GM12865 (cell line): ENCODE results near the gene SLMAP.

Experiments
- DNase-seq: peaks from one replicate; pipeline ENCODE4 v3.0.0; 2010; ENCODE audit warnings: low read depth
- H3K4me3 ChIP-seq: 2 replicates; pipeline ENCODE4 v1.5.1; 2011; ENCODE audit warnings: mild to moderate bottlenecking, low read depth, low read length, control low read depth
- TF ChIP-seq, protein P1 (sequence below): IDR thresholded peaks from 2 replicates; pipeline ENCODE4 v1.5.1; 2011; ENCODE audit warnings: low read length, control low read depth, low read depth, inconsistent platforms; ENCODE audit not compliant: insufficient read depth; ENCODE audit errors: missing control alignments

Gene SLMAP

GRCh38 chr3:57959423-57960173 lies 203.5 kb downstream of the SLMAP start:
- H3K4me3 ChIP-seq: no peak overlapping the region
- no peak for DNase-seq

DNA sequence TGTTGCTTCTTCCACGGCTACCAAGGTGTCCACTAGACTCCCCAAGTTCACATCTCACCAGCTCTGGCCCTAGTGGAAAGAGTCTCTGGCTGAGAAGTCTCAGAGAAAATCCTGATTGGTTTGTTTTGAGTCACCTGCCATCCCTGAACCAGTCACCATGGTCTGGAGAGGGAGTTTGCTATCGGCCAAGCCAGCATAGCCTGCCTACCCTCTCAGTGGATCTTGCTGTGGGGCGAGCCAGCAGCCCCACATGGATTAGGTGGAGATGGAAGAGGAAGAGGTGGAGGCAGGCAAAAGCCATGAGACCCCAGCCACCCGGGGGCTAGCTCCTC lies 204.0 kb downstream of the SLMAP start:
- TF ChIP-seq, protein P1, sequence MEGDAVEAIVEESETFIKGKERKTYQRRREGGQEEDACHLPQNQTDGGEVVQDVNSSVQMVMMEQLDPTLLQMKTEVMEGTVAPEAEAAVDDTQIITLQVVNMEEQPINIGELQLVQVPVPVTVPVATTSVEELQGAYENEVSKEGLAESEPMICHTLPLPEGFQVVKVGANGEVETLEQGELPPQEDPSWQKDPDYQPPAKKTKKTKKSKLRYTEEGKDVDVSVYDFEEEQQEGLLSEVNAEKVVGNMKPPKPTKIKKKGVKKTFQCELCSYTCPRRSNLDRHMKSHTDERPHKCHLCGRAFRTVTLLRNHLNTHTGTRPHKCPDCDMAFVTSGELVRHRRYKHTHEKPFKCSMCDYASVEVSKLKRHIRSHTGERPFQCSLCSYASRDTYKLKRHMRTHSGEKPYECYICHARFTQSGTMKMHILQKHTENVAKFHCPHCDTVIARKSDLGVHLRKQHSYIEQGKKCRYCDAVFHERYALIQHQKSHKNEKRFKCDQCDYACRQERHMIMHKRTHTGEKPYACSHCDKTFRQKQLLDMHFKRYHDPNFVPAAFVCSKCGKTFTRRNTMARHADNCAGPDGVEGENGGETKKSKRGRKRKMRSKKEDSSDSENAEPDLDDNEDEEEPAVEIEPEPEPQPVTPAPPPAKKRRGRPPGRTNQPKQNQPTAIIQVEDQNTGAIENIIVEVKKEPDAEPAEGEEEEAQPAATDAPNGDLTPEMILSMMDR: no peak
- H3K4me3 ChIP-seq: no peak overlapping the region
- DNase-seq: no peak

More at GRCh38 chr3:57959423-57960173, 203.5 kb downstream of the SLMAP start:
- TF ChIP-seq, protein P1: no peak

- TF ChIP-seq, protein P1: no peak
- no peak for DNase-seq
- no peak overlapping the region for H3K4me3 ChIP-seq
These were observed 205.2 kb downstream of the SLMAP start for GRCh38 chr3:57961177-57961827.

- DNase-seq: peak; percentile 33
- H3K4me3 ChIP-seq: no peak overlapping the region
- TF ChIP-seq, protein P1: peak; percentile 25
These were observed 205.8 kb downstream of the SLMAP start for GRCh38 chr3:57961828-57962447.

DNA sequence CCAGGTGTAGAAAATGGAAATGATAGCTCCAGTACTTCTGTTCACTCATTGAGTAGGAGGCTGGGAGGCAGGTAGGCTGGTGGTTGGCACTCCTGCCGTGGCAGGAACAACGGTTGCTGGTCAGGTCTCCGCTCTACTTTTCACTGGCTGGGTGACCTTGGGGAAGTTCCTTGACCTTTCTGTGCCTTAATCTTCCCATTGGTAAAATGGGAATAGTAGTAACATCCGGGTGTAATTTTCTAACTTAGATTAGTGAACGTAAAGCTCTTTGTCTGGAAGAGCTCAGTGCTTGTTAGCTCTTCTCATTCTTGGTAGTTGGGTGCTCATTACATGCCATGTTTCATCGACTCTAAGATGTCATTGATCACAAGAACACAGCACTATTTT lies 206.3 kb downstream of the SLMAP start:
- DNase-seq: no peak
- TF ChIP-seq, protein P1: no peak
- H3K4me3 ChIP-seq: no peak overlapping the region

- no peak overlapping the region for H3K4me3 ChIP-seq
- no peak for DNase-seq
- TF ChIP-seq, protein P1: no peak
These were observed 207.8 kb downstream of the SLMAP start for GRCh38 chr3:57963811-57964346.
